Activated naive CD8-positive, alpha-beta T cell treated with anti-CD3 and anti-CD28 coated beads, Interleukin-2, amount 50 U/mL, for 24 hours (primary cell): ENCODE data around the gene FHOD1.

Experiments used
- ATAC-seq: fragments of 150-1000 bp; cut with Tn5 transposase; one replicate; pipeline ENCODE4 v1.10.0; 2021
- DNase-seq: peaks from one replicate; pipeline ENCODE4 v3.0.0; 2021
- H3K27ac Mint-ChIP-seq: one replicate; pipeline ENCODE4 v1.8.0; 2021; ENCODE audit warnings: mild to moderate bottlenecking, mixed read lengths
- H3K27me3 Mint-ChIP-seq: one replicate; pipeline ENCODE4 v1.8.0; 2021; ENCODE audit warnings: mixed read lengths
- H3K36me3 Mint-ChIP-seq: one replicate; pipeline ENCODE4 v1.8.0; 2021; ENCODE audit warnings: low read depth, mixed read lengths
- H3K4me1 Mint-ChIP-seq: one replicate; pipeline ENCODE4 v1.8.0; 2021; ENCODE audit warnings: mixed read lengths
- H3K4me3 Mint-ChIP-seq: one replicate; pipeline ENCODE4 v1.8.0; 2021; ENCODE audit warnings: mild to moderate bottlenecking, moderate library complexity, mixed read lengths
- H3K9me3 Mint-ChIP-seq: one replicate; pipeline ENCODE4 v1.8.0; 2021; ENCODE audit warnings: mixed read lengths

The FHOD1 gene

GRCh38 chr16:67248073-67248400 lies 756 bp upstream of the FHOD1 start:
- no peaks in the 10 kb centered on the region for H3K9me3 Mint-ChIP-seq
- no peaks in the 10 kb centered on the region for H3K36me3 Mint-ChIP-seq
- no peak for ATAC-seq
- peak overlapping the region; percentile 89 for H3K4me3 Mint-ChIP-seq
- no peak for DNase-seq
- peaks cover 5% of the 10 kb centered on the region for H3K27me3 Mint-ChIP-seq
- peaks cover 50% of the 10 kb centered on the region for H3K4me1 Mint-ChIP-seq
- H3K27ac Mint-ChIP-seq: peak overlapping the region; percentile 83

DNA sequence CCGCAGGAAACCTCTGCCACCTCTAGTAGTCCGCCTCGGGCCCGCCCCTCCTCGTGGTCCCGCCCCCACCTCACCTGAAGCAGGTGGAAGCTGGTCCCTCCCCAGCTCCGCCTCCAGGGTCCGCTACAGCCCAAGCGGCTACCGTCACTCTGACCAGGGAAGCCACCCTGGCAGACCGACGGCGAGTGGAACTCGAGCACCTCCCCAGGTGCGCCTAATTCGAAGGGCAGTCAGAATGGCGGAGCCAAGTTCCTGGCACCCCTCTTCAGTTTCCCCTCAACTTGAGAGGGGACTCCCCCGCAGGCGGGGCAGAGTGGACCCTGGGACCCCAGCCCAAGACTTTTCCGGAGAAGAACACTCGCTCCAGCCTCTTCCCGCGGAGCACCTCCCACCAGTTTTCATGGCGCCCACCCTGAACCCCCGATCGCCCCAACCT lies 507 bp downstream of the FHOD1 start:
- H3K36me3 Mint-ChIP-seq: peaks cover 3% of the 10 kb centered on the region
- H3K4me1 Mint-ChIP-seq: peaks cover 58% of the 10 kb centered on the region
- H3K9me3 Mint-ChIP-seq: no peaks in the 10 kb centered on the region
- DNase-seq (no peak), ATAC-seq (peak; percentile 0)
- peak overlapping the region; percentile 89 for H3K4me3 Mint-ChIP-seq
- H3K27ac Mint-ChIP-seq: peak overlapping the region; percentile 83
- H3K27me3 Mint-ChIP-seq: peaks cover 5% of the 10 kb centered on the region

DNA sequence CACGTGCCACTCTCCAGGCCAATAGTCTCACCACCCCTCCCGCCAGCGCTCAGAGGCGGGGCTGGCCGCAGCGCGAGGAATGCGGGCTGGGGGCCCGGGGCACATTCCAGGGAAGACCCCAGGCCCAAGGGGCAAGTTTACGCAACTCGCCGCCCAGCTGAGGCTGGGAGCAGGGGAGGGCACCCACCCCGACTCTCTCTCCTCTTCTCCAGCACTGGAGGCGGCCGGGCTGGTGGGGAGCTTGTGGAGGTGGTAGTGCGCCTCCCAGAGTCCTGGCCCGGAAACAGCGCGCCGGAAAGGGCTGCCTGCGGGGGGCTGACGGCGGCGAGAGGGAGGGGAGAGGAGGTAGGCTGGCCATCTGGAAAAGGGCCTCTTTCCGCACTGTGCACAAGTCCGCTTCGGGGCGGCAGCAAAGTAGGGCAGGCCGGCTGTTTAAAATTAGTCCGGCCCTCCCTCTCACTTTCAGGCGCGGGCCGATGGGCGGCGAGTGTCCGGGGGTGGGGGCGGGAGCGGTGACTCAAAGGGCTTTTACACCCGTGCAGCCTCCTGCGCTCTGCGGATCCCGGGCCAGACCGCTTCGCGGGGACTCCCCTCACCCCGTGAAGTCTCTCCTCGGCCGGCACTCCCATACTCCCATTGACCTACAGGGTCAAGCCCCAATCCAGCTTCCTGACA lies 1.1 kb downstream of the FHOD1 start:
- peak; percentile 14 for ATAC-seq
- peak overlapping the region; percentile 89 for H3K4me3 Mint-ChIP-seq
- H3K36me3 Mint-ChIP-seq: peaks cover 3% of the 10 kb centered on the region
- DNase-seq: peak; percentile 75
- peak overlapping the region; percentile 83 for H3K27ac Mint-ChIP-seq
- H3K9me3 Mint-ChIP-seq: no peaks in the 10 kb centered on the region
- H3K4me1 Mint-ChIP-seq: peaks cover 64% of the 10 kb centered on the region
- peaks cover 5% of the 10 kb centered on the region for H3K27me3 Mint-ChIP-seq

- Mint-ChIP-seq H3K27ac (no peak overlapping the region), H3K9me3 (no peaks in the 10 kb centered on the region), H3K4me3 (peak overlapping the region; percentile 89), H3K36me3 (peaks cover 3% of the 10 kb centered on the region), H3K27me3 (peaks cover 5% of the 10 kb centered on the region), H3K4me1 (peaks cover 67% of the 10 kb centered on the region)
- ATAC-seq (no peak), DNase-seq (no peak)
Observed at GRCh38 chr16:67245674-67246080, 1.6 kb downstream of the FHOD1 start.

- no peaks in the 10 kb centered on the region for H3K9me3 Mint-ChIP-seq
- peaks cover 5% of the 10 kb centered on the region for H3K27me3 Mint-ChIP-seq
- peak overlapping the region; percentile 91 for H3K27ac Mint-ChIP-seq
- ATAC-seq (no peak), DNase-seq (no peak)
- H3K4me1 Mint-ChIP-seq: peaks cover 67% of the 10 kb centered on the region
- peak overlapping the region; percentile 89 for H3K4me3 Mint-ChIP-seq
- H3K36me3 Mint-ChIP-seq: peaks cover 3% of the 10 kb centered on the region
Observed at GRCh38 chr16:67245186-67245585, 2.1 kb downstream of the FHOD1 start.

DNA sequence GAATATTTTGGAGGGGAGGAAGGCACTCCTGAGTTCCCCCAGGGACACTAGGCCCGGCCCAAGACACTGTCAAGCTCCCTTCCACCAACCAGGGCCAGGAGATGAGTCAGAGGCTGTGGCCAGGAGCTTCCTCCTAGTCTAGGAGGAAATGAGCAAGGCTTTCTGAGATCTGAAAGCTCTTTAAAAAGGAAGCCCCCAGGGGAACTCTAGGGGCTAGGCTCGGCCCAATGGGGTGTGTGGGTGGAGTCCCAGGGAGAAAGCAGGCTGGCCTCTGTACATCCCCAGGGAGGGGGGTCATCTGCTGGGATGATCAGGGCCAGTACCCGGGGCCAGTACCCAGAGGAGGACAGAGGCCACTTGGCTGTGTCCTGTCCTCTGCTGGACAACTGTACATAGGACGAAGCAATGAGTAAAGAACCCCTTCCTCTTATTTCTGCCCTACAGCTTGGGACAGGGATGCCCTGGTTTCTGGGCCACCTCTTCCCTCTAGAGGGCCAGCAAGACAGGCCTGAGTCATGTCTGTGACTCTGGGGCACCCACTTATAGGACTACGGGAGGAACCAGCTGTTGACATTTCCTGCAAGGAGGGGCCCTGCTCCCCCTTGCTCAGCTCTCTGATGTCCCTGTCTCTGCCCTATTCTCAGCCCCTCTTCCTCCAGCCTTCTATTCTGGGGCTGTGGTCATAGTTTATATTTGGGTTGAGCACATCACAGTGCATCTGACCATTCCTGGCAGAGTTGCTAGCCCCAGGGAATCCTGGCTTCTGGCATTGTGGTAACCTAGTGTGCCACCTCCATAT lies 2.7 kb downstream of the FHOD1 start:
- Mint-ChIP-seq H3K4me1 (peaks cover 62% of the 10 kb centered on the region), H3K4me3 (peak overlapping the region; percentile 89), H3K27ac (peak overlapping the region; percentile 91), H3K27me3 (peaks cover under 1% of the 10 kb centered on the region), H3K36me3 (peaks cover 4% of the 10 kb centered on the region), H3K9me3 (no peaks in the 10 kb centered on the region)
- DNase-seq: peak; percentile 81
- peak; percentile 74 for ATAC-seq

DNA sequence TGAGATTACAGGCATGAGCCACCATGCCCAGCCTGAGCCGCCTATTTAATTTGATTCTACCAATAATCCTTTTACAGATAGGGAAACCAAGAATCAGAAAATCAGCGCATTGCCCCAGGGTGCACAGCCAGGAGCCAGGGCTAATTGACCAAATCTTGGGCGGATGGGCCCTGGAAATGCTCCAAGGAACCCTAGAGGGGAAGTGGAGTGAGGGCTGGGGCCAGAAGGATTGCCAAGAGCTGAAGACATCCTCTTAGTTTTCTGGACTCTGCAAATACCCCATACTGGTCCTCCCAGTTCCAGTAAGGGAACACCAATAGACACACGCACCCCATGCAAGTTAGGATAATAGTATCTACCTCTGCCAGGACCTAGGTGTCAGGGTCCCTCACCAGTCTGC lies 3.8 kb downstream of the FHOD1 start:
- peak overlapping the region; percentile 89 for H3K4me3 Mint-ChIP-seq
- no peaks in the 10 kb centered on the region for H3K27me3 Mint-ChIP-seq
- ATAC-seq: no peak
- peaks cover 8% of the 10 kb centered on the region for H3K36me3 Mint-ChIP-seq
- H3K9me3 Mint-ChIP-seq: no peaks in the 10 kb centered on the region
- no peak for DNase-seq
- peaks cover 55% of the 10 kb centered on the region for H3K4me1 Mint-ChIP-seq
- peak overlapping the region; percentile 91 for H3K27ac Mint-ChIP-seq

- H3K4me1 Mint-ChIP-seq: peaks cover 47% of the 10 kb centered on the region
- H3K36me3 Mint-ChIP-seq: peaks cover 20% of the 10 kb centered on the region
- H3K27me3 Mint-ChIP-seq: no peaks in the 10 kb centered on the region
- DNase-seq (no peak), ATAC-seq (no peak)
- H3K27ac Mint-ChIP-seq: peak overlapping the region; percentile 70
- H3K9me3 Mint-ChIP-seq: no peaks in the 10 kb centered on the region
- no peak overlapping the region for H3K4me3 Mint-ChIP-seq
Observed at GRCh38 chr16:67242138-67242730, 5.0 kb downstream of the FHOD1 start.

DNA sequence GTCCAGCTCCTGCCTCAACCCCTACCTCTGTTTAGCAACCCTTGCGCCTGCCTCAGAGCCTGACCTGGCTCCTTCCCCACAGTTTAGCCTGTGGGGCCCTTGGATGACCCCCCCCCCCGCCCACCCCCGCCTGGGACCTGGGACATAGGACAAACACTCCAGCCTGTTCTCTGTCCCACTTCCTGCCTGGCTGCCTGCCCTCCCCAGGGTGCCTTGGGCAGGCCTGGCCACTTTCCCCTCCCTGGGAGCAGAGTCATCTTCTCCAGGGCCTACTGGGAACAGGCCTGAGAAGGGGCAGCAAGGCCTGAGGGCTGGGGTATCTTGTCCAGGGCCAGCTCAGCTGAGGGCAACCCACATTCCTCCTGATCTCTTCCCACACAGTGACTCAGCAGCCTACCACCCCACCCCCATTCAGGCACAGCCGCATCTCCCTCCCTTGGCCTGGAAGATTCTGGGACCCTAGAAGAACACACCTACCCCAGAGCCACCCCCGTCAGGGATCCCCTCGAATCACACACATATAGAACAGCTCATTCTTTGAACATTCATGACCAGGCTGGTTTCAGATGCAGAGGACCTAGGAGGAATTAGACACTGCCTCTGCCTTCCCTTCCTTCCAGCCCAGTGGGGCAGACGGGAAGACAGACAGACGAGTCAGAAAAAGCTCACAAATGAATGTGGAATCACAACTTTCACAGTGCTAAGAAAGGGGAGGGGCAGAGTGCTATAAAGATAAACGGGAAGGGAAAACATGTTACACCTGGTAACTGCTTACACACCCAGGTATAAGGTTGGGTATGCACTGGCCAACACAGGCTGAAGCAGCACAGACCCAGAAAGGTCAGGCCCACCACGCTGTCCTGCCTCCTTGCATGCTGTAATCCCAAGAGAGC lies 6.0 kb downstream of the FHOD1 start:
- ATAC-seq (no peak), DNase-seq (no peak)
- H3K9me3 Mint-ChIP-seq: no peaks in the 10 kb centered on the region
- no peak overlapping the region for H3K4me3 Mint-ChIP-seq
- H3K27me3 Mint-ChIP-seq: no peaks in the 10 kb centered on the region
- peaks cover 48% of the 10 kb centered on the region for H3K4me1 Mint-ChIP-seq
- peaks cover 28% of the 10 kb centered on the region for H3K36me3 Mint-ChIP-seq
- H3K27ac Mint-ChIP-seq: peak overlapping the region; percentile 50

DNA sequence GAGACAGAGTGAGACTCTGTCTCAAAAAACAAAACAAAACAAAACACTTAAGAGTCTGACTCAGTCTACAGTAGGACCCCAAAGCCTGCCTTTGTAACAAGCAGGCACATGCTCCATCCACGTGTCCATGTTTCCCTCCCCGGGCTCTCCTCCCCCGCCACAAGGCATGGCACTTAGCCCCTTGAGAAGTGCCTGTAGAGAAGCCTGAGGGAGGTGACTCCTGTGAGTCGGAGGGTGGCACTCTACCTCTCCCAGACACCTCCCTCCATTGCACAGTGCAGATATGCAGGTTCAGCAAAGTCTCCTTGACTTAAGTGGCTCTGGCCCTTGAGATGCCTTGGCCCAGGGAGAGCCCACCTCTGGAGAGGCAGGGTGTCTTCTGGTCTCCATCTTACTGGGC lies 6.8 kb downstream of the FHOD1 start:
- no peaks in the 10 kb centered on the region for H3K27me3 Mint-ChIP-seq
- H3K4me3 Mint-ChIP-seq: no peak overlapping the region
- H3K36me3 Mint-ChIP-seq: peaks cover 32% of the 10 kb centered on the region
- peaks cover 47% of the 10 kb centered on the region for H3K4me1 Mint-ChIP-seq
- DNase-seq (no peak), ATAC-seq (no peak)
- no peaks in the 10 kb centered on the region for H3K9me3 Mint-ChIP-seq
- no peak overlapping the region for H3K27ac Mint-ChIP-seq

GRCh38 chr16:67238806-67239470 lies 8.3 kb downstream of the FHOD1 start:
- no peak overlapping the region for H3K4me3 Mint-ChIP-seq
- H3K9me3 Mint-ChIP-seq: no peaks in the 10 kb centered on the region
- no peaks in the 10 kb centered on the region for H3K27me3 Mint-ChIP-seq
- ATAC-seq (no peak), DNase-seq (no peak)
- no peak overlapping the region for H3K27ac Mint-ChIP-seq
- peaks cover 36% of the 10 kb centered on the region for H3K36me3 Mint-ChIP-seq
- peaks cover 32% of the 10 kb centered on the region for H3K4me1 Mint-ChIP-seq

GRCh38 chr16:67238278-67238575 lies 9.1 kb downstream of the FHOD1 start:
- DNase-seq (no peak), ATAC-seq (no peak)
- Mint-ChIP-seq H3K27ac (no peak overlapping the region), H3K27me3 (no peaks in the 10 kb centered on the region), H3K36me3 (peaks cover 40% of the 10 kb centered on the region), H3K4me3 (no peak overlapping the region), H3K4me1 (peaks cover 25% of the 10 kb centered on the region), H3K9me3 (no peaks in the 10 kb centered on the region)

DNA sequence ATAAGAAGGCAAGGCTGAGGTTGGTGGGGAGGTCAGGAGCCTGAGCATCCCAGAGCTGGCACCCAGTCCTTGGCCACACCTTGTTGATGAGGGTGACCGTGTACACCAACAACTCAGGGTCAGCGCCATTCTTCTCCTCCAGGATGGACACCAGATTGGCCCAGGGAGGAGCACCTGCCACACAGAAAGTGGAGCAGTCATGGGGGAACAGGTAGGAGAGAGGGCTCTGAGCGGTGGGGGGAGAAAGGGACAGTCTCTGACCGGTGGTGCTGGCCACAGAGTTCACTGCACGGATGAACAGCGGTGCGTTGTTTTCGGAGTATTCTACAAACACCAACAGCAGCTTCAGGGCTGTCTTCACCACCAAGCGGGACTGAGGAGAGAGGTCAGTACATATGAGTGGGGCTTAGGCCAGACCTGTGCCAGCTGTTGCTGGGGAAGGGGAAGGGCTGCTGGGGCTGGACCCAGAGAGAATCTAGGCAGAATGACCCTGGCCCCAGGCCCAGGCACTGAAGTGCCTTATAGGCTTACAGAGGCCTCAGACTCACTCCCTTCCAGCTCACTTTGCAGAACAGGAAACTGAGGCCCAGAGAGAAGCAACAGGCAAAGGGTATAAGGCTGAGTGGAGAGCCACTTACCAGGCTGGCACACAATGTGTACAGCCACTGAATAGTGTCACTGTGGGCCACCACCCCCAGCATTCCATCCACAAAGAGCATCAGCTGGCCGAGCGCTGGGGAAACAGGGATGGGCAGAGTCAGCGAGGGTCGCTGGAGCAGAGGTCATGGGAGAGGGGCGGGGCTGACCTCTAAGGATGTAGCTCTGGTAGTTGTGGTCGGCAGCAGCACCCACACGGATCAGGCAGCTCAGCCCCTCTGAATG lies 9.6 kb downstream of the FHOD1 start:
- ATAC-seq (no peak), DNase-seq (no peak)
- H3K27me3 Mint-ChIP-seq: no peaks in the 10 kb centered on the region
- peaks cover 42% of the 10 kb centered on the region for H3K36me3 Mint-ChIP-seq
- H3K4me1 Mint-ChIP-seq: peaks cover 21% of the 10 kb centered on the region
- no peak overlapping the region for H3K27ac Mint-ChIP-seq
- H3K4me3 Mint-ChIP-seq: no peak overlapping the region
- H3K9me3 Mint-ChIP-seq: no peaks in the 10 kb centered on the region
